Activated CD4-positive, alpha-beta T cell treated with anti-CD3 and anti-CD28 coated beads, Interleukin-2, amount 50 U/mL, for 4 hours (primary cell): Measurements from ENCODE around the gene LIPH.
"Not testable (repeated sequence)": the region's sequence is repeated elsewhere in the genome, so short reads cannot be mapped to it uniquely, and the experiment has no call there.

ENCODE experiments used
- DNase-seq, 2 experiments: peaks; one replicate each; pipeline ENCODE4 v3.0.0-alpha.2; 2020

Gene LIPH

GRCh38 chr3:185552358-185552877 lies at the start of gene LIPH:
LIPH (minus strand) TSS chr3:185552588; CDS start chr3:185552471, 117 bp downstream.
- no peak for DNase-seq

- no peak for DNase-seq
These were observed 43.1 kb upstream of the LIPH start for GRCh38 chr3:185595526-185595925.

- no peak for DNase-seq
These were observed 41.7 kb upstream of the LIPH start for GRCh38 chr3:185594073-185594472.

GRCh38 chr3:185586686-185587039 lies 34.3 kb upstream of the LIPH start:
- DNase-seq = no peak

- peak; percentile 99 for DNase-seq
These were observed 33.7 kb upstream of the LIPH start, which contains the start of gene SENP2 for GRCh38 chr3:185585859-185586685. SENP2 (plus strand) TSS chr3:185586295; CDS start chr3:185586414, 119 bp downstream.

GRCh38 chr3:185585518-185585858 lies 33.1 kb upstream of the LIPH start:
- no peak for DNase-seq

GRCh38 chr3:185584686-185585085 lies 32.3 kb upstream of the LIPH start:
- DNase-seq = no peak

GRCh38 chr3:185583925-185584324 lies 31.5 kb upstream of the LIPH start:
- no peak for DNase-seq

GRCh38 chr3:185582871-185583270 lies 30.5 kb upstream of the LIPH start:
- DNase-seq = no peak

- no peak for DNase-seq
These were observed 29.8 kb upstream of the LIPH start for GRCh38 chr3:185582236-185582635.

- DNase-seq = not testable (repeated sequence)
These were observed 22.9 kb upstream of the LIPH start for GRCh38 chr3:185575108-185575869.

- no peak for DNase-seq
These were observed 19.8 kb upstream of the LIPH start for GRCh38 chr3:185572183-185572582.

GRCh38 chr3:185561958-185562357 lies 9.6 kb upstream of the LIPH start:
- DNase-seq = no peak

GRCh38 chr3:185561374-185561943 lies 9.1 kb upstream of the LIPH start:
- DNase-seq = no peak

GRCh38 chr3:185560676-185561075 lies 8.3 kb upstream of the LIPH start:
- no peak for DNase-seq

- DNase-seq = no peak
These were observed 7.3 kb upstream of the LIPH start for GRCh38 chr3:185559706-185560090.

- no peak for DNase-seq
These were observed 6.0 kb upstream of the LIPH start for GRCh38 chr3:185558395-185558794.

GRCh38 chr3:185556640-185557039 lies 4.3 kb upstream of the LIPH start:
- not testable (repeated sequence) for DNase-seq

- no peak for DNase-seq
These were observed 3.5 kb upstream of the LIPH start for GRCh38 chr3:185555860-185556347.

GRCh38 chr3:185555101-185555501 lies 2.7 kb upstream of the LIPH start:
- DNase-seq = no peak

GRCh38 chr3:185549651-185550111 lies 2.7 kb downstream of the LIPH start:
- no peak for DNase-seq

- DNase-seq = no peak
These were observed 3.3 kb downstream of the LIPH start for GRCh38 chr3:185549122-185549521.

- DNase-seq = no peak
These were observed 11.7 kb downstream of the LIPH start for GRCh38 chr3:185540695-185541094.
